GM13977 (cell line): Measurements from ENCODE around the gene CENPP.

Experiments
- DNase-seq: peaks from one replicate; pipeline ENCODE4 v3.0.0; 2012; ENCODE audit warnings: low spot score
- CTCF ChIP-seq: IDR thresholded peaks from 2 replicates; pipeline ENCODE4 v1.5.1; 2012; ENCODE audit warnings: mild to moderate bottlenecking, control low read depth; ENCODE audit not compliant: insufficient read depth; ENCODE audit errors: extremely low read depth, missing control alignments
- in situ Hi-C: fragments of 300-500 bp; cut with MboI; formaldehyde crosslinking; loops from one replicate; pipeline ENCODE4 v1.12.0; 2022; ENCODE audit warnings: low sequenced_read_pairs, low pct_unique_long_range_greater_than_20kb, mixed read lengths, inconsistent platforms; ENCODE audit not compliant: unreplicated experiment

CENPP gene

GRCh38 chr9:92607773-92608172, 282.0 kb downstream of the CENPP start:
- no peak for TF ChIP-seq CTCF
- in situ Hi-C loops: no loop called here
- no peak for DNase-seq

GRCh38 chr9:92608241-92608908, 282.6 kb downstream of the CENPP start:
- no peak for DNase-seq
- in situ Hi-C loops: no loop called here
- TF ChIP-seq CTCF: no peak

- no peak for TF ChIP-seq CTCF
- in situ Hi-C loops: no loop called here
- no peak for DNase-seq
These were observed 283.2 kb downstream of the CENPP start for GRCh38 chr9:92608909-92609445.

- no peak for DNase-seq
- TF ChIP-seq CTCF: no peak
- in situ Hi-C loops: no loop called here
These were observed 285.0 kb downstream of the CENPP start for GRCh38 chr9:92610470-92611420.

GRCh38 chr9:92611621-92612285, 286.0 kb downstream of the CENPP start:
- no peak for DNase-seq
- in situ Hi-C loops: no loop called here
- TF ChIP-seq CTCF: no peak

GRCh38 chr9:92612292-92612691, 286.5 kb downstream of the CENPP start:
- TF ChIP-seq CTCF: no peak
- in situ Hi-C loops: no loop called here
- no peak for DNase-seq
